Astrocyte (in vitro differentiated cells and primary cell): Measurements from ENCODE around the gene ST6GALNAC2.

Experiments
- EZH2 ChIP-seq: IDR thresholded peaks from 2 replicates; pipeline ENCODE4 v1.6.1; 2012; ENCODE audit warnings: mild to moderate bottlenecking, low read length, inconsistent platforms; ENCODE audit not compliant: insufficient read depth
- TF ChIP-seq, protein P1 (sequence below): IDR thresholded peaks from 2 replicates; pipeline ENCODE4 v1.5.1; 2011; ENCODE audit warnings: low read depth, mild to moderate bottlenecking, inconsistent platforms, low read length, moderate library complexity; ENCODE audit not compliant: insufficient read depth

DNA sequence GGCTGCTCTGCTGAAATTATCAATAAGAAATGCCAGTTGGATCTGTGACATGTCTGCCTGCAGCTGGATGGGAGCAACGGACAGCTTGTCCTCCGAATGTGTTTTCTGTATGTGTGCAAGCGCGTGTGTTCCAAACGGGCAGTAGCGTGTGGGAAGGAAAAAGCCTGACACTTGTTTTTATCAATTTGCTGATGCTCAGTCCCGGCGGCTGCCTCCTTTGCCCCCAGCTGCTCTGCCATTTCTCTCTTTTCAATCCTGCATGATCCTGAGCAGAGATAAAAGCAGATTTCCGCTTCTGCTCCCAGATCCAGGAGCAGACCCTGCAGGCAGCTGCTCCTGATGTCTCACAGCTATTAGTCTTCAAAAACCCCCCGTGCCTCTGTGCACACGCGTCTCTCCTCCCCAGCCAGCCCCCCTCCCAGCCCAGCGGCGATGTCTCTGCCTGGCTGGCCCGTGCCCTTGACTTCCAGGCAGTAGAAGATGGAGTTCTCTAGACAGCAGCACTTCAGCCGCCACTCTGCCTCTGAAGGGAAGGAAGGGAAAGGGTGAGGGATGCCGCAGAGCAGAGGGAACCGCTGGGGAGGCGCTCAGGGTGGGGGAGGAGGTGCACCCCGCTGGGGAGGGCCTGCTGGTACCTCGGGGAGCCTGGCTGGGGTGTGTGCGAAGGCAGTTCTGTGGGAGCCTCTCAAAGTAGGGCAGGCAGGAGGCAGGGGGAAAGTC lies 41.7 kb downstream of the ST6GALNAC2 start:
- TF ChIP-seq, protein P1, sequence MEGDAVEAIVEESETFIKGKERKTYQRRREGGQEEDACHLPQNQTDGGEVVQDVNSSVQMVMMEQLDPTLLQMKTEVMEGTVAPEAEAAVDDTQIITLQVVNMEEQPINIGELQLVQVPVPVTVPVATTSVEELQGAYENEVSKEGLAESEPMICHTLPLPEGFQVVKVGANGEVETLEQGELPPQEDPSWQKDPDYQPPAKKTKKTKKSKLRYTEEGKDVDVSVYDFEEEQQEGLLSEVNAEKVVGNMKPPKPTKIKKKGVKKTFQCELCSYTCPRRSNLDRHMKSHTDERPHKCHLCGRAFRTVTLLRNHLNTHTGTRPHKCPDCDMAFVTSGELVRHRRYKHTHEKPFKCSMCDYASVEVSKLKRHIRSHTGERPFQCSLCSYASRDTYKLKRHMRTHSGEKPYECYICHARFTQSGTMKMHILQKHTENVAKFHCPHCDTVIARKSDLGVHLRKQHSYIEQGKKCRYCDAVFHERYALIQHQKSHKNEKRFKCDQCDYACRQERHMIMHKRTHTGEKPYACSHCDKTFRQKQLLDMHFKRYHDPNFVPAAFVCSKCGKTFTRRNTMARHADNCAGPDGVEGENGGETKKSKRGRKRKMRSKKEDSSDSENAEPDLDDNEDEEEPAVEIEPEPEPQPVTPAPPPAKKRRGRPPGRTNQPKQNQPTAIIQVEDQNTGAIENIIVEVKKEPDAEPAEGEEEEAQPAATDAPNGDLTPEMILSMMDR = no peak
- TF ChIP-seq EZH2 = no peak
